Measurements from ENCODE around the gene ZFAND3.

ZFAND3 gene

GRCh38 chr6:38174315-38174714, 354.8 kb downstream of the ZFAND3 start:
- DNase-seq = no peak

GRCh38 chr6:38174806-38175495, 355.4 kb downstream of the ZFAND3 start:
- no peak for DNase-seq

- DNase-seq = no peak
Observed at GRCh38 chr6:38175786-38176185, 356.3 kb downstream of the ZFAND3 start.

- DNase-seq = no peak
Observed at GRCh38 chr6:38176797-38177751, 357.5 kb downstream of the ZFAND3 start.

- DNase-seq = no peak
Observed at GRCh38 chr6:38177882-38178583, 358.5 kb downstream of the ZFAND3 start.

GRCh38 chr6:38178584-38178886, 359.0 kb downstream of the ZFAND3 start:
- DNase-seq = no peak

- DNase-seq = no peak
Observed at GRCh38 chr6:38179300-38179699, 359.8 kb downstream of the ZFAND3 start.

GRCh38 chr6:38179794-38180430, 360.4 kb downstream of the ZFAND3 start:
- DNase-seq = no peak

GRCh38 chr6:38180586-38180985, 361.1 kb downstream of the ZFAND3 start:
- DNase-seq = no peak

- DNase-seq = no peak
Observed at GRCh38 chr6:38182426-38182825, 362.9 kb downstream of the ZFAND3 start.

- no peak for DNase-seq
Observed at GRCh38 chr6:38183856-38184584, 364.5 kb downstream of the ZFAND3 start.

- DNase-seq = no peak
Observed at GRCh38 chr6:38184585-38185080, 365.1 kb downstream of the ZFAND3 start.

- DNase-seq = no peak
Observed at GRCh38 chr6:38185244-38185643, 365.7 kb downstream of the ZFAND3 start.

- no peak for DNase-seq
Observed at GRCh38 chr6:38185752-38186151, 366.2 kb downstream of the ZFAND3 start.

- DNase-seq = no peak
Observed at GRCh38 chr6:38187325-38187724, 367.8 kb downstream of the ZFAND3 start.

GRCh38 chr6:38187811-38188590, 368.5 kb downstream of the ZFAND3 start:
- no peak for DNase-seq

GRCh38 chr6:38188677-38189335, 369.3 kb downstream of the ZFAND3 start:
- DNase-seq = no peak

- no peak for DNase-seq
Observed at GRCh38 chr6:38191418-38191817, 371.9 kb downstream of the ZFAND3 start.

GRCh38 chr6:38192011-38192410, 372.5 kb downstream of the ZFAND3 start:
- no peak for DNase-seq

- DNase-seq = no peak
Observed at GRCh38 chr6:38192487-38192886, 373.0 kb downstream of the ZFAND3 start.

- DNase-seq = no peak
Observed at GRCh38 chr6:38193051-38193450, 373.5 kb downstream of the ZFAND3 start.

Data from activated CD4-positive, alpha-beta T cell treated with anti-CD3 and anti-CD28 coated beads, Interleukin-10, Interleukin-2, amounts not matched to agents 100 ng/mL and 50 ng/mL, durations not matched to agents 16 hours and 8 hours (primary cell).